Panc1 (cell line): ENCODE measurements around the gene C19orf25.

Experiments
- POLR2AphosphoS5 ChIP-seq: IDR thresholded peaks from 2 replicates; pipeline ENCODE4 v1.6.1; 2012; ENCODE audit warnings: mild to moderate bottlenecking, low read depth, low read length, moderate library complexity
- SIN3A ChIP-seq: IDR thresholded peaks from 2 replicates; pipeline ENCODE4 v1.6.1; 2012; ENCODE audit warnings: low read depth, mild to moderate bottlenecking, low read length, moderate library complexity, borderline replicate concordance; ENCODE audit not compliant: insufficient read depth
- TCF7L2 ChIP-seq: IDR thresholded peaks from 2 replicates; pipeline ENCODE4 v1.6.1; 2011; ENCODE audit warnings: mild to moderate bottlenecking, low read depth, low read length, inconsistent platforms
- TF ChIP-seq, protein P1 (sequence below): fragments of 450-650 bp; IDR thresholded peaks from 2 replicates; pipeline ENCODE4 v1.5.1; 2017; ENCODE audit warnings: mild to moderate bottlenecking

DNA sequence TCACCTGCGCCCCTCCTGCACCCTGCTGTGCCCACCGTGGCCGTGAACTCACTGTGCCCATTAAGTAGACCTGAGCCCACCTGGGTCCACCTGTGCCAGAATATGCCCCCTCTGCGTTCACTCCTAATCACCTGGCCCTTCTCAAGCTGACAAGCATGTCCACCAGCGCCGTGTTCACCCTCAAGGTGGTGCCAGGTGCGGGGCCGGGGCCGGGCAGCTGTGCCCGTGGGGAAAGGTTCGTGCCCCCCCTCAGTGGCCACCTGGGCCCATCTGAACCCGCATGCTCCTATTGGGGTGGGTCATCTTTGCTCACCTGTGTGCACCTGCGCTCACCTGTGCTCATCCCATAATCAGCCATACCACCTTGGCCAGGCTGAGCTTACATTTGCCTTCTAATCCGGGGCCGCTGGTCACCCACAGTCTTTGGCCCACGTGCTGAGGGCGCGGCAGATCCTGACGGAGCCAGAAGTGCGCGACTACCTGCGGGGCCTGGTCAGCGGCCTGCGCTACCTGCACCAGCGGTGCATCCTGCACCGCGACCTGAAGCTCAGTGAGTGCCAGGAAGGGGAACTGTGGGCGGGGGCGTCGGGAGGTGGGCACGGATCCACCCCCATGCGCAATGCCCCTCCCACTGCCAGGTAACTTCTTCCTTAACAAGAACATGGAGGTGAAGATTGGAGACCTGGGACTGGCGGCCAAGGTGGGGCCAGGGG is 47.2 kb upstream of the C19orf25 start:
- TF ChIP-seq, protein P1, sequence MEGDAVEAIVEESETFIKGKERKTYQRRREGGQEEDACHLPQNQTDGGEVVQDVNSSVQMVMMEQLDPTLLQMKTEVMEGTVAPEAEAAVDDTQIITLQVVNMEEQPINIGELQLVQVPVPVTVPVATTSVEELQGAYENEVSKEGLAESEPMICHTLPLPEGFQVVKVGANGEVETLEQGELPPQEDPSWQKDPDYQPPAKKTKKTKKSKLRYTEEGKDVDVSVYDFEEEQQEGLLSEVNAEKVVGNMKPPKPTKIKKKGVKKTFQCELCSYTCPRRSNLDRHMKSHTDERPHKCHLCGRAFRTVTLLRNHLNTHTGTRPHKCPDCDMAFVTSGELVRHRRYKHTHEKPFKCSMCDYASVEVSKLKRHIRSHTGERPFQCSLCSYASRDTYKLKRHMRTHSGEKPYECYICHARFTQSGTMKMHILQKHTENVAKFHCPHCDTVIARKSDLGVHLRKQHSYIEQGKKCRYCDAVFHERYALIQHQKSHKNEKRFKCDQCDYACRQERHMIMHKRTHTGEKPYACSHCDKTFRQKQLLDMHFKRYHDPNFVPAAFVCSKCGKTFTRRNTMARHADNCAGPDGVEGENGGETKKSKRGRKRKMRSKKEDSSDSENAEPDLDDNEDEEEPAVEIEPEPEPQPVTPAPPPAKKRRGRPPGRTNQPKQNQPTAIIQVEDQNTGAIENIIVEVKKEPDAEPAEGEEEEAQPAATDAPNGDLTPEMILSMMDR = no peak
- TF ChIP-seq POLR2AphosphoS5 (no peak), TCF7L2 (no peak), SIN3A (no peak)
